MM.1S (cell line): ENCODE measurements around the gene CNTNAP2.

Experiments used
- CTCF ChIP-seq: fragments of 300-600 bp; sonication (generic); IDR thresholded peaks from 2 replicates; pipeline ENCODE4 v1.5.1; 2016; ENCODE audit warnings: antibody characterized with exemption, low read length, mixed read lengths
- EZH2 ChIP-seq: fragments of 300-600 bp; sonication (generic); optimal IDR thresholded peaks from 2 replicates; pipeline ENCODE3; 2017; ENCODE audit warnings: low read depth, mild to moderate bottlenecking, antibody characterized with exemption, low read length, mixed read lengths

- TF ChIP-seq CTCF (no peak), EZH2 (no peak)
These were observed 1962.8 kb downstream of the CNTNAP2 start for GRCh38 chr7:148079206-148080080.
